Bronchial epithelial cell (primary cell): ENCODE results near the gene SRPX. TPM values are rescaled to one million over a fixed set of nuclear protein-coding genes. Genes with fewer than 3 reads are reported as not detected.

Experiments
- DNase-seq: peaks from one replicate; pipeline ENCODE4 v3.0.0-alpha.2; 2010; ENCODE audit warnings: low read depth
- FAIRE-seq: peaks from 2 replicates; lab custom pipeline; 2011; peaks lifted over from hg19 to GRCh38; lab: Jason Lieb, UNC
- H3K27me3 ChIP-seq: 2 replicates; pipeline ENCODE4 v1.5.1; 2011; ENCODE audit warnings: low read length; ENCODE audit not compliant: control insufficient read depth, insufficient read depth
- H3K36me3 ChIP-seq: 2 replicates; pipeline ENCODE4 v1.5.1; 2011; ENCODE audit warnings: low read length; ENCODE audit not compliant: control insufficient read depth, insufficient read depth
- H3K4me3 ChIP-seq: 2 replicates; pipeline ENCODE4 v1.5.1; 2011; ENCODE audit warnings: mild to moderate bottlenecking, low read depth, low read length, control low read depth
- total RNA-seq: library from RNA; depleted of rRNA; stranded (reverse); fragments of >200 nt; gene quantifications from 2 replicates; pipeline ENCODE4 v1.2.1, GENCODE V29; 2014
- TF ChIP-seq, protein P1 (sequence below): IDR thresholded peaks from 2 replicates; pipeline ENCODE4 v1.5.1; 2011; ENCODE audit warnings: mild to moderate bottlenecking, moderate library complexity, low read length, control low read depth, inconsistent platforms; ENCODE audit not compliant: insufficient read depth, severe bottlenecking

The SRPX gene
- total RNA-seq, 1 donor from 2014 or later: 2.4 TPM

DNA sequence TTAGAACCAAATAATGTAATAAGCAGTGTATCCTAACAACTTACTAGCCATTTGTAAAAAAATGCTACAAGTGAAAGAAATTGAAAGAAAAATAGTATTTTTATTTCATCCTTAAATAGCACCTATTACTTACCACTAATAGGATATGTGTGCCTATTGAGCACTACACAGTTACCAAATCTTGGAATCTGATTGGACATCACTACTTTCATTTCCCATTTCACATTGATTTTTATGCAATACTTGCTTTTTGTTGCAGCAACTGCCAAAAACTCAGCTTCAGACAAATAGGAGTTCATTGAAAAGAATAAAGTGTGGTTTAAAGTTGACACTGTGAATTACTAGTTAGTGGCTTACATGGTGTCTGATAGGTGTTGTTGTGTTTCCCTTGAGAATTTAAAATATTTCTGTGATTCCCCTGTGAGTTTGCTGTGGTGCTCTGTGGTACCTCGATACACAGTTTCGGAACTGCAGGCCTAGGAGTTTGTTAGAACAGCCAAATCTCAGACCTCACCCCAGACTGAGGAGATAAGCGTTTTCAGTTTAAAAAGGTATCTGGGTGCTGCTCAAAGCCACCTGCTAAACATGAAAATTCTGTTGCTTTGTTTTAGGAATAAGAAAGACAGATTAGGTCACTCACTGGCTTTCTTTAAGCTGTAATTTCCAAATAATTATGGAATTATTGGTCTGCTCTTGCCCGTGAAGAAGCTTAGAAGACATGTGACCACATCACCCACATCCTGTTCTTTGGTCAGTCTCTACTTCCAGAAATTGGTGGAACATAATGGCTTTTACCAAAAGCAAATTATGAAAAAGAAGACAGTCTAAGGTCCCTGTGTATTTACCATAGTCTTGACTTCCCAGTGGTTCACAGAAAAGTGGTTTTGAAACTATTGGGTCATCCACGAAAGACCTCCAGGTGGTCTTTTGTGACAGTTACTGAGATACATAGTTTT is 116.5 kb downstream of the SRPX start:
- H3K4me3 ChIP-seq: no peak overlapping the region
- DNase-seq: no peak
- H3K27me3 ChIP-seq: no peaks in the 10 kb centered on the region
- FAIRE-seq: no peak
- no peaks in the 10 kb centered on the region for H3K36me3 ChIP-seq
- TF ChIP-seq, protein P1, sequence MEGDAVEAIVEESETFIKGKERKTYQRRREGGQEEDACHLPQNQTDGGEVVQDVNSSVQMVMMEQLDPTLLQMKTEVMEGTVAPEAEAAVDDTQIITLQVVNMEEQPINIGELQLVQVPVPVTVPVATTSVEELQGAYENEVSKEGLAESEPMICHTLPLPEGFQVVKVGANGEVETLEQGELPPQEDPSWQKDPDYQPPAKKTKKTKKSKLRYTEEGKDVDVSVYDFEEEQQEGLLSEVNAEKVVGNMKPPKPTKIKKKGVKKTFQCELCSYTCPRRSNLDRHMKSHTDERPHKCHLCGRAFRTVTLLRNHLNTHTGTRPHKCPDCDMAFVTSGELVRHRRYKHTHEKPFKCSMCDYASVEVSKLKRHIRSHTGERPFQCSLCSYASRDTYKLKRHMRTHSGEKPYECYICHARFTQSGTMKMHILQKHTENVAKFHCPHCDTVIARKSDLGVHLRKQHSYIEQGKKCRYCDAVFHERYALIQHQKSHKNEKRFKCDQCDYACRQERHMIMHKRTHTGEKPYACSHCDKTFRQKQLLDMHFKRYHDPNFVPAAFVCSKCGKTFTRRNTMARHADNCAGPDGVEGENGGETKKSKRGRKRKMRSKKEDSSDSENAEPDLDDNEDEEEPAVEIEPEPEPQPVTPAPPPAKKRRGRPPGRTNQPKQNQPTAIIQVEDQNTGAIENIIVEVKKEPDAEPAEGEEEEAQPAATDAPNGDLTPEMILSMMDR: no peak

DNA sequence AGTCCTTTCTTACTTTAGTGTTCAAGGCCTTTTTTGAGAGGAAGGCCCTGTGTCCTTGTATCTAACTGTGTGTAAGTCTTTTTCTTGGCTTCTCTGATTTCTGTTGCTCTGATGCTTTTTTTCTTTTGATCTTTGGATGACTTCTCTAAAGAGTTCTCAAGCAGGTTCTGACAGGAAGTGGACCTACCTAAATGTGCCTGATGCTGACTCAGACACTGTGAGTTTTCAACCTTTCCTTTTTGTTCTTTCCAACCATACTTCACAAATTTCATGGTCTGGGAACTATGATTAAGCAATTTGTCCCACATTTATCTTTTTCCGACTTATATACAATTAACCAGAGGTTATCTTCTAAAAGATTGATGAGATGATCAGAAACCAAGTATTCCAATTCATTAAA is 117.8 kb downstream of the SRPX start:
- FAIRE-seq: no peak

DNA sequence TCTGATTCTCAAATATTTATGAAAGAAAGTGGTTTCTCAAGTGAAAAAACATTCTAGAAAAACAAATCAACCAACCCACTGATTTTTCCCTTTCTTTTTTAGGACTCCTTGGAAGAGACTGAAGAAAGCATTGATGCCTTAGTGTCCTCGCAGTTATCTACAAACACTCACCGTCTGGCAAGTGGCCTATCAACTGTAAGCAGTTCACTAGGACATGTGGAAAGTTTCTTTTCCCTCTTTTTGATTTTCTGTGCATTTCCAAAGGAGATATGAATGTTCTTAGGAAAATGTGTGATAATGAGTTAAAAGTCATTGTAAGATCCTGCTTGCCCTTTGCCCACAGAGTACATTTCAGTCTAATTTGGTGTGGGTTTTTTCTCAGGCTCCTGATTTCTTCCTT is 118.4 kb downstream of the SRPX start:
- no peak for DNase-seq
- Histone ChIP-seq H3K27me3 (no peaks in the 10 kb centered on the region), H3K36me3 (no peaks in the 10 kb centered on the region), H3K4me3 (no peak overlapping the region)
- TF ChIP-seq, protein P1: no peak
- no peak for FAIRE-seq

More for the DNA sequence above, 117.8 kb downstream of the SRPX start:
- DNase-seq: peak; percentile 33
- TF ChIP-seq, protein P1: no peak
- H3K4me3 ChIP-seq: no peak overlapping the region
- H3K27me3 ChIP-seq: no peaks in the 10 kb centered on the region
- H3K36me3 ChIP-seq: no peaks in the 10 kb centered on the region

DNA sequence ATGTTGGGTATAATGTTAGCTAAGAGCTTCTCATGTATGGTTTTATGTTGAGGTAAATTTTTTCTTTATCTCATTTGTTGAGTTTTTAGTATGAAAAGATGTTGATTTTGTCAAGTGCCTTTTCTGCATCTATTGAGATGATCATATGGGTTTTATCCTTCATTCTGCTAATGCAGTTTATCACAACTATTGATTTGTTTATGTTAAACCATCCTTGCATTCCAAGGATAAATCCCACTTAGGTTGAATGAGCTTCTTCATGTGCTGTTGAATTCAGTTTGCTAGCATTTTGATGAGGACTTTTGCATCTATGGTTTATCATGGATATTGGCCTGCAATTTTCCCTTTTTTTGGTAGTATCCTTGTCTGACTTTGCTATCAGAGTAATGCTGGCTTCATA is 121.0 kb downstream of the SRPX start:
- no peaks in the 10 kb centered on the region for H3K27me3 ChIP-seq
- TF ChIP-seq, protein P1: no peak
- H3K36me3 ChIP-seq: no peaks in the 10 kb centered on the region
- FAIRE-seq: no peak
- no peak for DNase-seq
- no peak overlapping the region for H3K4me3 ChIP-seq

Other genes with a start within 250 kb of the SRPX start
- 1.3 and 10.2 TPM in 2 replicates for gene SYTL5, start 214.3 kb downstream of the SRPX start, total RNA-seq
- gene RPGR, start 106.6 kb upstream of the SRPX start, total RNA-seq: 6.5 and 8.2 TPM in 2 replicates
- gene OTC, start 131.7 kb upstream of the SRPX start, total RNA-seq: not detected in 2 replicates